GM12865 (cell line): ENCODE measurements around the gene MAP3K2.

Experiments used
- DNase-seq: peaks from one replicate; pipeline ENCODE4 v3.0.0; 2010; ENCODE audit warnings: low read depth
- H3K4me3 ChIP-seq: 2 replicates; pipeline ENCODE4 v1.5.1; 2011; ENCODE audit warnings: mild to moderate bottlenecking, low read depth, low read length, control low read depth
- TF ChIP-seq, protein P1 (sequence below): IDR thresholded peaks from 2 replicates; pipeline ENCODE4 v1.5.1; 2011; ENCODE audit warnings: low read length, control low read depth, low read depth, inconsistent platforms; ENCODE audit not compliant: insufficient read depth; ENCODE audit errors: missing control alignments

The MAP3K2 gene

DNA sequence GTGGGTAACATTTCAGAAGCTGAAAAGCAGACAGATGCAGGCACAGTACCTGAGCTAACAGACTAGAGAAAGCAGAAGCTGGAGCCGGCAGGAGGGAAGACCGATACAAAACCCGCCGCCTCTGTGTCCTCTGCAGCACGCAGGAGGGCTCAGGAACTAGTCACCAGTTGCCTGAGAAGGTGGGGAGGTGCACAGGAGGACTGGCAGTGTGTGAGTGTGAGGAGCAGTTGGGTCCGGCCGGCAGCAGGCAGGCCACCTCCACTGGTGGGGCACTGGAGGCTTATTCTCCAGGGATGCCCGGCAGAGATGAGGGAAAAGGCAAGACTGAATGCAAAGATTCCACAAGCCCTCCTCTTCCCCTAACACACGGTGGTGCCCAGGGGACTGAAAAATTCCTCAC, 112.0 kb downstream of the MAP3K2 start:
- TF ChIP-seq, protein P1, sequence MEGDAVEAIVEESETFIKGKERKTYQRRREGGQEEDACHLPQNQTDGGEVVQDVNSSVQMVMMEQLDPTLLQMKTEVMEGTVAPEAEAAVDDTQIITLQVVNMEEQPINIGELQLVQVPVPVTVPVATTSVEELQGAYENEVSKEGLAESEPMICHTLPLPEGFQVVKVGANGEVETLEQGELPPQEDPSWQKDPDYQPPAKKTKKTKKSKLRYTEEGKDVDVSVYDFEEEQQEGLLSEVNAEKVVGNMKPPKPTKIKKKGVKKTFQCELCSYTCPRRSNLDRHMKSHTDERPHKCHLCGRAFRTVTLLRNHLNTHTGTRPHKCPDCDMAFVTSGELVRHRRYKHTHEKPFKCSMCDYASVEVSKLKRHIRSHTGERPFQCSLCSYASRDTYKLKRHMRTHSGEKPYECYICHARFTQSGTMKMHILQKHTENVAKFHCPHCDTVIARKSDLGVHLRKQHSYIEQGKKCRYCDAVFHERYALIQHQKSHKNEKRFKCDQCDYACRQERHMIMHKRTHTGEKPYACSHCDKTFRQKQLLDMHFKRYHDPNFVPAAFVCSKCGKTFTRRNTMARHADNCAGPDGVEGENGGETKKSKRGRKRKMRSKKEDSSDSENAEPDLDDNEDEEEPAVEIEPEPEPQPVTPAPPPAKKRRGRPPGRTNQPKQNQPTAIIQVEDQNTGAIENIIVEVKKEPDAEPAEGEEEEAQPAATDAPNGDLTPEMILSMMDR = no peak
- DNase-seq = no peak
- H3K4me3 ChIP-seq = no peak overlapping the region

DNA sequence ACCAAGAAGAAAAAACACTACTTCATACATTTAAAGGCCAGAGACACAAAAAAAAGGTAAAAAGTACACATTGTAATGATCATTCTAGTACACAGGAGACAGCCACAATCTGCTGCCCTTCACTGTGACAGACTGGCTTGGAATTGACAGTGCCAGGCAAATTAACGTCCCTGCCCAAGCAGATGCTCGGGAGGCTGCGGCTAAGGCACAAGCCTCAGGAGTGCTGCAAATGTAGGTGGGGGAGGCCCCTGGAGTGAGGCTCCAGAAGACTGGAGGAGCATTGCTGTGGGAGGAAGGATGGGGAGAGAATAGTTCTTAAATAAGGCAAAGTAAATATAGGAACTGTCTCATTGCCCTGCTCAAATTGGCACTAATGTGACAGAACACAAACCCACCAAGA, 112.4 kb downstream of the MAP3K2 start:
- H3K4me3 ChIP-seq = no peak overlapping the region
- no peak for DNase-seq
- TF ChIP-seq, protein P1 = no peak

DNA sequence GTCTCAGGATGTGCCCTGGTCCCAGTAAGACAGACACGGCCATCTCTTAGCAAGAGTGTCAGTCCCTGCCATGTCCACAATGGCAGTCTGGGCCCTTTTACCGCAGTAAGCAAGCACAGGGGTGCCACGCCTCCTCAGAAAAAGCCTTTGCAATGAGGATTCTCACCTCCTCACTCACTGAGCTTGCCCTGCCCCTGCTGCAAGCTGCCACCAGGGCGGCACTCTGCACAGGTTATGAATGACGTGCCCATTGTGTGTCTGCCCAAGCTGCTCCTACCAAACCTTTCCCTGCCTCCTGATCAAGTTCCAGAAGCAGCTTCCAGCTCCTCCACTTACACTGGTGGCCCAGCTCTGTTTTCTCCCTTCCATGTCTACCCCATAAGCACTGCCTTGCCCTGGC, 117.1 kb downstream of the MAP3K2 start:
- H3K4me3 ChIP-seq = no peak overlapping the region
- TF ChIP-seq, protein P1 = peak; percentile 17
- no peak for DNase-seq

DNA sequence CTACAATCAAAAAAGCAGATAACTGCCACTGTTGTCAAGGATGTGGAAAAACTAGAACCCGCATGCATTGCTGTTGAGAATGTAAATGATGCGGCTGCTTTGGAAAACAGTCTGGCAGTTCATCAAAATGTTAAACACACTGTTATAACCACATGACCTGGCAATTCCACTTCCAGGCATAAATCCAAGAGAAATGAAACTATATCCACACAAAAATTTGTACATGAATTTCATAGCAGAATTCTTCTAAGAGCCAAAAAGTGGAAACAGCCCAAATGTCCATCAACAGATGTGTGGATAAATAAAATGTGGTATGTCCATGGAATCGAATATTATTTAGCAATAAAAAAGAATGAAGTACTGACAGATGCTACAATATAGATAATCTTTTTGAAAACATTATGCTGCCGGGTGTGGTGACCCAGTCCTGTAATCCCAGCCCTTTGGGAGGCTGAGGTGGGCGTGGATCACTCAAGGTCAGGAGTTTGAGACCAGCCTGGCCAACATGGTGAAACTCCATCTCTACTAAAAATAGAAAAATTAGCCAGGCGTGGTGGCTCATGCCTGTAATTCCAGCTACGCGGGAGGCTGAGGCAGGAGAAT, 125.9 kb downstream of the MAP3K2 start:
- TF ChIP-seq, protein P1 = no peak
- no peak overlapping the region for H3K4me3 ChIP-seq
- no peak for DNase-seq

DNA sequence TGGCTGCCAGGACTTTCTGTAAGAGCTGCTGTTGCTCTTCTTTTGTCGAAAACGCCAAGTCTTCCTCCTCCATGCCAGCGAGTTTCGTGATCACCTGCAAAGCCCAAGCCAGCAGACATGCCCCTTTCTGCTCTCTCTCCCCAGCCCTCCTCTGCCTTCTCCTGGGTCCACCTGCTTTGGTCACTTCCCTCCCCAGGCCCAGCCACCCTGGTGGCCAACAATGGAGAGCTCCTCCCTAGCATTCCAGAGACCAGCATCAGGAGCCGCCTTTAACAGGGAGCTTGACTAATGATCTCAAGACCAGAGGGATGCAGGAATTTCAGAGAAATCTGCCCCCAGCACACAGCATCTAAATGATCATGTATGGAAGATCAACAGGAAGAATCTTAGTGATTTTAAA, 128.4 kb downstream of the MAP3K2 start:
- no peak for DNase-seq
- TF ChIP-seq, protein P1 = no peak
- H3K4me3 ChIP-seq = no peak overlapping the region

DNA sequence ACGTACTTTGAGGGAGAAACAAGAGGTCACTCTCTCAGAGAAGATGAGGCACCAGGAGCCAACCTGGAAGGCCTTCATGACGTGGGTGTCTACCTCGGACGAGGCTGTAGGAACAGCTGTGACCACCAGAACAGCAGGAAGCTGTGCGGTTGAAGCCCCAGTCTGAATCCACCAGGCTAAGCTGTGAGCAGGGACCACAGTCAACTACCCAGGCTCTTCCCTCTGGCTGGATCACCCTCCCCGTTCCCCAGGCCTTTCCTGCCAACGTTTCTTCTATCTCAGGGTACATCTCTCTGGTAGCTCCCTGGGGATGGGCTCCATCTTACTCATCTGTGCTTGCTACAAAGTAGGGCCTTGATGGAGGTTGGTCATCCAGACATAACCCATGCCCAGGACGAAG, 130.9 kb downstream of the MAP3K2 start:
- DNase-seq = no peak
- TF ChIP-seq, protein P1 = no peak

DNA sequence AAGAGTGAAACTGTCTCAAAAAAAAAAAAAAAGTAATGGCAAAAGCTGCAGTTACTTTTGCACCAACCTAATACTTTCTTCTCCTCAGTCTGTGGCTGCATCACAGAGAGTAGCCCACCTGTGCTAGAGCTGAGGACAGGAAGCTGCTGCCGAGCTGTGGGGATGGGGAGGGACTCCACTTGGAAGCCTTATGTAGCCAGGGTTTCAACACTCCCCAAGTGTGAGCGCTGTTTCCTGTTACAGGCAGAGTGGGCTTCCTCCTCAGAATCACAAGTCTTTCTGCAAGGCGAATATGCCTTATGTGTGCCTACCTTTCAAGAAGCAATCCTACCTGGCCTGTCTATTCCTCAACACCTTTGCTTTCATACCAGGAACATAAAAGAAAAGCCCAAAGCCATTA, 131.4 kb downstream of the MAP3K2 start:
- no peak overlapping the region for H3K4me3 ChIP-seq
- DNase-seq = no peak
- TF ChIP-seq, protein P1 = no peak

More for the DNA sequence above, 130.9 kb downstream of the MAP3K2 start:
- no peak overlapping the region for H3K4me3 ChIP-seq
